ENCODE results near the gene MAPKAPK3. TPM values are rescaled to one million over a fixed set of nuclear protein-coding genes. Genes with fewer than 3 reads are reported as not detected.

Gene MAPKAPK3
- total and polyA plus RNA-seq, 2 of the 8 experiments (the other 6 are each of a cell fraction or from before 2014, with no cell fraction given), result 65.4 to 99.8 TPM

- no peak for TF ChIP-seq EP300 (IDR thresholded peaks at IDR 0.05; ENCODE audit: borderline replicate concordance in 1 of 2, low read depth in 2 of 2, low read length in 2 of 2)
- no peak for TF ChIP-seq TAF1 (IDR thresholded peaks at IDR 0.05; ENCODE audit: low read depth, low read length)
- TF ChIP-seq RXRA (IDR thresholded peaks at IDR 0.05; ENCODE audit: insufficient read depth, low read depth, low read length), result no peak
- TF ChIP-seq FOSL1 (IDR thresholded peaks at IDR 0.05; ENCODE audit: insufficient read depth, low read depth, low read length), result no peak
- no peak for TF ChIP-seq USF2 (IDR thresholded peaks at IDR 0.05; ENCODE audit: low read length)
- TF ChIP-seq CHD1 (IDR thresholded peaks at IDR 0.05; ENCODE audit: low read depth, low read length), result no peak
Observed at GRCh38 chr3:50651920-50652529, 35.1 kb downstream of the MAPKAPK3 start (continued).
